HG02610 (cell line): ENCODE data around the gene PKD2L1.
"Not testable (repeated sequence)": the region's sequence is repeated elsewhere in the genome, so short reads cannot be mapped to it uniquely, and the experiment has no call there.

Source experiments
- ATAC-seq: cut with Tn5 transposase; IDR thresholded peaks from one replicate; pipeline ENCODE4 v1.9.1; 2021; ENCODE audit warnings: mild to moderate bottlenecking, moderate library complexity; ENCODE audit not compliant: unreplicated experiment

The PKD2L1 gene

GRCh38 chr10:100334762-100335161 lies 4.7 kb upstream of the PKD2L1 start:
- ATAC-seq, result no peak

GRCh38 chr10:100333661-100334440 lies 3.8 kb upstream of the PKD2L1 start:
- ATAC-seq, result no peak

- ATAC-seq, result no peak
Measured at GRCh38 chr10:100333106-100333505, 3.1 kb upstream of the PKD2L1 start.

GRCh38 chr10:100328198-100328597 lies 1.8 kb downstream of the PKD2L1 start:
- ATAC-seq, result no peak

- ATAC-seq, result no peak
Measured at GRCh38 chr10:100327718-100328009, 2.4 kb downstream of the PKD2L1 start.

GRCh38 chr10:100327007-100327717 lies 2.9 kb downstream of the PKD2L1 start:
- ATAC-seq, result peak; percentile 98

GRCh38 chr10:100325158-100325557 lies 4.9 kb downstream of the PKD2L1 start:
- ATAC-seq, result no peak

- ATAC-seq, result no peak
Measured at GRCh38 chr10:100319707-100320402, 10.2 kb downstream of the PKD2L1 start.

GRCh38 chr10:100318207-100318606 lies 11.8 kb downstream of the PKD2L1 start:
- no peak for ATAC-seq

- no peak for ATAC-seq
Measured at GRCh38 chr10:100315615-100316014, 14.4 kb downstream of the PKD2L1 start.

GRCh38 chr10:100311298-100311697 lies 18.7 kb downstream of the PKD2L1 start:
- no peak for ATAC-seq

- ATAC-seq, result no peak
Measured at GRCh38 chr10:100307684-100308083, 22.3 kb downstream of the PKD2L1 start.

GRCh38 chr10:100306861-100307260 lies 23.2 kb downstream of the PKD2L1 start:
- ATAC-seq, result no peak

- no peak for ATAC-seq
Measured at GRCh38 chr10:100304414-100304813, 25.6 kb downstream of the PKD2L1 start.

GRCh38 chr10:100303724-100304319 lies 26.2 kb downstream of the PKD2L1 start:
- ATAC-seq, result no peak

GRCh38 chr10:100301123-100301522 lies 28.9 kb downstream of the PKD2L1 start:
- ATAC-seq, result not testable (repeated sequence)

GRCh38 chr10:100297242-100297641 lies 32.8 kb downstream of the PKD2L1 start:
- no peak for ATAC-seq

- no peak for ATAC-seq
Measured at GRCh38 chr10:100293066-100293465, 37.0 kb downstream of the PKD2L1 start.

GRCh38 chr10:100292300-100292699 lies 37.7 kb downstream of the PKD2L1 start:
- not testable (repeated sequence) for ATAC-seq

- no peak for ATAC-seq
Measured at GRCh38 chr10:100291356-100291755, 38.7 kb downstream of the PKD2L1 start.

- no peak for ATAC-seq
Measured at GRCh38 chr10:100289641-100290040, 40.4 kb downstream of the PKD2L1 start.
